ENCODE measurements around the gene WDR6.
"Not testable (repeated sequence)": the region's sequence is repeated elsewhere in the genome, so short reads cannot be mapped to it uniquely, and the experiment has no call there.

The WDR6 gene

GRCh38 chr3:49004352-49005302 lies 2.6 kb upstream of the WDR6 start:
- no peak overlapping the region for H3K4me3 ChIP-seq (ENCODE audit: low read length)
- TF ChIP-seq, protein P1, sequence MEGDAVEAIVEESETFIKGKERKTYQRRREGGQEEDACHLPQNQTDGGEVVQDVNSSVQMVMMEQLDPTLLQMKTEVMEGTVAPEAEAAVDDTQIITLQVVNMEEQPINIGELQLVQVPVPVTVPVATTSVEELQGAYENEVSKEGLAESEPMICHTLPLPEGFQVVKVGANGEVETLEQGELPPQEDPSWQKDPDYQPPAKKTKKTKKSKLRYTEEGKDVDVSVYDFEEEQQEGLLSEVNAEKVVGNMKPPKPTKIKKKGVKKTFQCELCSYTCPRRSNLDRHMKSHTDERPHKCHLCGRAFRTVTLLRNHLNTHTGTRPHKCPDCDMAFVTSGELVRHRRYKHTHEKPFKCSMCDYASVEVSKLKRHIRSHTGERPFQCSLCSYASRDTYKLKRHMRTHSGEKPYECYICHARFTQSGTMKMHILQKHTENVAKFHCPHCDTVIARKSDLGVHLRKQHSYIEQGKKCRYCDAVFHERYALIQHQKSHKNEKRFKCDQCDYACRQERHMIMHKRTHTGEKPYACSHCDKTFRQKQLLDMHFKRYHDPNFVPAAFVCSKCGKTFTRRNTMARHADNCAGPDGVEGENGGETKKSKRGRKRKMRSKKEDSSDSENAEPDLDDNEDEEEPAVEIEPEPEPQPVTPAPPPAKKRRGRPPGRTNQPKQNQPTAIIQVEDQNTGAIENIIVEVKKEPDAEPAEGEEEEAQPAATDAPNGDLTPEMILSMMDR (conservative IDR thresholded peaks at IDR 0.05; ENCODE audit: low read depth, low read length): no peak
- no peak for DNase-seq (ENCODE audit: low read depth)

GRCh38 chr3:49005303-49005680 lies 1.9 kb upstream of the WDR6 start:
- TF ChIP-seq, protein P1 (conservative IDR thresholded peaks at IDR 0.05; ENCODE audit: low read depth, low read length): no peak
- H3K4me3 ChIP-seq (ENCODE audit: low read length): no peak overlapping the region
- no peak for DNase-seq (ENCODE audit: low read depth)

DNA sequence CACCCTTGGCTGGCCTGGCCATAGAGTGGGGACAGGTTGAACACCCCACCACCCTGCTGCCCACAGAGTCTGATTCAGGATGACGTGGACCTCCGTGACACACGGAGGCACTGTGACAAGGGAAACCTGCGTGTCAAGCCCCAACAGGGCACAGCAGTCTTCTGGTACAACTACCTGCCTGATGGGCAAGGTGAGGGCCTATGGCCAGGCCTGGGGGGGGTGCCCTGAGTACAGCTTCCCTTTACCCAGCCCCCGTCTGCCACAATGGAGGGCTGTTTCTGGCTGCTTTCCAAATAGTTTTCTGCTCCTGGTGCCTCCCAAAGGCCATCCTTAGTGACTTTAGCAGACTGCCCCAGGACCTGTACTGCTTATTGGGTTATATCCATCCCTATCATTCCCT lies 1.2 kb upstream of the WDR6 start:
- peak overlapping the region; percentile 76 for H3K4me3 ChIP-seq (ENCODE audit: low read length)
- TF ChIP-seq, protein P1 (conservative IDR thresholded peaks at IDR 0.05; ENCODE audit: low read depth, low read length): no peak
- DNase-seq (ENCODE audit: low read depth): no peak

DNA sequence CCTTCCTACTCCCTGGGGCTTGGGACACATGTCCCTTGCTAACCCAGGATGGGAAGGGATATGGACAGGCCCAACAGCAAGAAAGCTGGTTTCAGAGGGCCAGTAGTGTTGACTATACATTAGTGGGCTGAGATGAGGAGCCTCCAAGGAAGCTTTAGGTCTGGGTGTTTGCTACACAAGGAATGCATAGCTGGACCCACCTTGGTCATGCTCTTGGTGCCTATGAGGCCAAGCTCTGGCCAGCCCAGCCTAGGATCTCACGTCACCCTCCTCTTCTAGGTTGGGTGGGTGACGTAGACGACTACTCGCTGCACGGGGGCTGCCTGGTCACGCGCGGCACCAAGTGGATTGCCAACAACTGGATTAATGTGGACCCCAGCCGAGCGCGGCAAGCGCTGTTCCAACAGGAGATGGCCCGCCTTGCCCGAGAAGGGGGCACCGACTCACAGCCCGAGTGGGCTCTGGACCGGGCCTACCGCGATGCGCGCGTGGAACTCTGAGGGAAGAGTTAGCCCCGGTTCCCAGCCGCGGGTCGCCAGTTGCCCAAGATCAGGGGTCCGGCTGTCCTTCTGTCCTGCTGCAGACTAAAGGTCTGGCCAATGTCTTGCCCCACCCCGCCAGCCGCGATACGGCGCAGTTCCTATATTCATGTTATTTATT lies 653 bp upstream of the WDR6 start:
- H3K4me3 ChIP-seq (ENCODE audit: low read length): peak overlapping the region; percentile 76
- TF ChIP-seq, protein P1 (conservative IDR thresholded peaks at IDR 0.05; ENCODE audit: low read depth, low read length): no peak
- peak; percentile 77 for DNase-seq (ENCODE audit: low read depth)

- DNase-seq (ENCODE audit: low read depth): no peak
- H3K4me3 ChIP-seq (ENCODE audit: low read length): peak overlapping the region; percentile 76
- TF ChIP-seq, protein P1 (conservative IDR thresholded peaks at IDR 0.05; ENCODE audit: low read depth, low read length): no peak
Measured at GRCh38 chr3:49007771-49008528, 759 bp downstream of the WDR6 start.

DNA sequence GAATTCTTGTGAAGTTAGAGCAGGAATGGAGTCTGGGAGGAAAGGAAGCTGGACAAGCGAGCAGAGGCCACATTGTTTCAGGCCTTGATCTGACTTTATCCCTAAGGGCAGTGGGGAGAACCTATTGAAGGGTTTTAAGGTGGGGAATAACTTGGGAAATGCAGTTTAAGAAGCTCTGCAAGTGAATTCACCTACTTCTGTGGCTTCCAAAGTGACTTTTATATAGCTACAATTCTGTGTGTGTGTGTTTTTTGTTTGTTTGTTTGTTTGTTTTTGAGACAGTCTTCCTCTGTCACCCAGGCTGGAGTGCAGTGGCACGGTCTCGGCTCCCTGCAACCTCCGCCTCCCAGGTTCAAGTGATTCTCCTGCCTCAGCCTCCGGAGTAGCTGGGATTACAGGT lies 1.4 kb downstream of the WDR6 start:
- DNase-seq (ENCODE audit: low read depth): not testable (repeated sequence)
- peak overlapping the region; percentile 76 for H3K4me3 ChIP-seq (ENCODE audit: low read length)

DNA sequence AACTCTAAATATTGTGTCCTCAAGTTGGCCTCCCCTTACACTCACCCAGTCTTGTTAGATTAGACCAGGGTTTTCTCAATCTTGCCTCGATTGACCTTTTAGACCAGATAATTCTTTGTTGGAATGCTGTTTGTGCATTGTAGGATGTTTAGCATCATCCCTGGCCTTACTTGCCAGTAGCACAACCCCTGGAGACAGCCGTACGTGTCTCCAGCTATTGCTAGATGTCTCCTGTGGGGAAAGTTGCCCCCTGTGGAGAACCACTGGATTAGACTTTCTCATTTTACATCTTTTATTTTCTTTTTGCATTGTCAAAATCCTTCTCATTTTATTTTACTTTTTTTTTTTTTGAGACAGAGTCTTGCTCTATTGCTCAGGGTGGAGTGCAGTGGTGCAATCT lies 2.2 kb downstream of the WDR6 start:
- no peak overlapping the region for H3K4me3 ChIP-seq (ENCODE audit: low read length)
- DNase-seq (ENCODE audit: low read depth): no peak
- TF ChIP-seq, protein P1 (conservative IDR thresholded peaks at IDR 0.05; ENCODE audit: low read depth, low read length): no peak

Data from retinal pigment epithelial cell (primary cell).